Measurements from ENCODE around the gene MED16. TPM values are rescaled to one million over a fixed set of nuclear protein-coding genes. Genes with fewer than 3 reads are reported as not detected.
A peak's percentile ranks its signal among the peaks of the same experiment; 100 is the strongest.

Gene MED16
- total RNA-seq, 6 donors from 2014 or later: 33.5 to 110 (median 62.1) TPM

DNA sequence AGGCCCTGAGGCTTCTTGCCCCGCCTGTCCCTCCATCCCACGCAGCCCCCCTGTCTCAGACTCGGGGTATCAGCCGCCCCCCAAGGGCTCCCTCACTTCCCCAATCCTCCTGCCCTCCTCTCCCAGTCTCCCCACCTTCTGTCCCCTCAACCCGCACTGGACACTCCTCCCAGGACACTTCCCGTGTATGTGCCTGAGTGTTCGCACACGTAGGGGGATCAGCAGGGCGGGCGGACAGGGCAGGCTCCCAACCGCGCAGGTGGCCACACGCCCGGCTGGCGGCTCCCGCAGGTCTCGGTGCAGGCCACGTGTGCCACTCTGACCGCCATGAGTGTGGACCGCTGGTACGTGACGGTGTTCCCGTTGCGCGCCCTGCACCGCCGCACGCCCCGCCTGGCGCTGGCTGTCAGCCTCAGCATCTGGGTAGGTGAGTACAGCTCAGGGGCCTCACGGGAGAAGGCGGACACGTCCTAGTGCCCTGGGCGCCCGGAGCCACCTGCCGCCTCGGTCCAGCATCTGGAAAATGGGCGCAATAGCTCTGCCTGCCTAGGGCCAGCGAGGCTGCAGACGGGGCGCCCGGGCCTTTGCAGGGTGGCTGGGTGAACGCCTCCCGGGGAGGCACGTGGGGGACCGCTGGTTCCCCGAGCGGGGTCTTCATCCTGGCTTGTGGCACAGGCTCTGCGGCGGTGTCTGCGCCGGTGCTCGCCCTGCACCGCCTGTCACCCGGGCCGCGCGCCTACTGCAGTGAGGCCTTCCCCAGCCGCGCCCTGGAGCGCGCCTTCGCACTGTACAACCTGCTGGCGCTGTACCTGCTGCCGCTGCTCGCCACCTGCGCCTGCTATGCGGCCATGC, 26.4 kb upstream of the MED16 start:
- Histone ChIP-seq H3K4me1 (peaks cover 39 to 58% (median 41%) of the 10 kb centered on the region in 4 donors), H3K27me3 (peaks cover 3 to 45% (median 36%) of the 10 kb centered on the region in 4 donors), H3K36me3 (no peaks in the 10 kb centered on the region), H3K4me3 (peak overlapping the region in 3 of 4 donors; percentile 30 to 38 (median 36)), H3K27ac (no peak overlapping the region), H3K9me3 (no peaks in the 10 kb centered on the region)
- ATAC-seq (ENCODE audit: low FRiP score in 2 of 2) (no peak), DNase-seq (peak in 1 of 2 donors; percentile 88)
- TF ChIP-seq EP300 (IDR thresholded peaks at IDR 0.05): no peak
- 0 to 7% methylated on average over 3 to 39 of the region's 68 CpGs for WGBS, 2 donors

DNA sequence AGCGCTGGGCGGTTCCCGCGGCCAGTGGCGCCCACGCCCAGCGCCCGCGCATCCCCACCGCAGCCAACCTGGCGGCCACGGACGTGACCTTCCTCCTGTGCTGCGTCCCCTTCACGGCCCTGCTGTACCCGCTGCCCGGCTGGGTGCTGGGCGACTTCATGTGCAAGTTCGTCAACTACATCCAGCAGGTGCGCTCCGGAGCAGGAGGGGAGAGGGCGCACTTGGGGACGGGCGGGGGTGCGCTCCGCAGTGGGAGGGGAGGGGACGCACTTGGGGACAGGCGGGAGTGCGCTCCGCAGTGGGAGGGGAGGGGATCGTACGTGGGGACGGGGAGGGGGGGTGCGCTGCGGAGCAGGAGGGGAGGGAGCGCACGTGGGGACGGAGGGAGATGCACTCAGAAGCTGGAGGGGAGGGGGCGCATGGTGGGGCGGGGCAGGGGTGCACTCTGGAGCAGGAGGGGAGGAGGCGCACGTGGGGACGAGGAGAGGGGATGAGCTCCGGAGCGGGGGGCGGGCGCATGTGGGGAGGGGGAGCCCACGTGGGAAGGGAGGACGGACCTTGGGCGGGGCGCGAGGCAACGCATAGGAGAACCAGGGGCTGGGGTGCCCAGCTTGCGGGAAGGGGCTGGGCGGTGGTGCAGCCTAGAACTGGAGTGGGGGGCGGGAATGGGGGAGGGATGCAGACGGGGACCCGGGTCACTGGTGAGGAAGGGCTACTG, 25.7 kb upstream of the MED16 start:
- TF ChIP-seq POLR2AphosphoS5 (IDR thresholded peaks at IDR 0.05) (no peak), POLR2A (IDR thresholded peaks at IDR 0.05) (no peak), EP300 (IDR thresholded peaks at IDR 0.05) (no peak), CTCF (IDR thresholded peaks at IDR 0.05) (no peak)
- peak in 1 of 2 donors; percentile 78 for DNase-seq
- H3K9me3 ChIP-seq: no peaks in the 10 kb centered on the region
- H3K27me3 ChIP-seq: peaks cover 3 to 45% (median 36%) of the 10 kb centered on the region in 4 donors
- WGBS, 2 donors: 3 to 4% methylated on average over 12 to 30 of the region's 58 CpGs
- H3K4me3 ChIP-seq: no peak overlapping the region
- H3K4me1 ChIP-seq: peaks cover 38 to 54% (median 40%) of the 10 kb centered on the region in 4 donors
- H3K36me3 ChIP-seq: no peaks in the 10 kb centered on the region
- no peak overlapping the region for H3K27ac ChIP-seq
- ATAC-seq (ENCODE audit: low FRiP score in 2 of 2): no peak

- Histone ChIP-seq H3K4me3 (peak overlapping the region in 2 of 4 donors; percentile 22 to 43), H3K27ac (no peak overlapping the region), H3K36me3 (no peaks in the 10 kb centered on the region), H3K4me1 (peaks cover 39 to 56% (median 42%) of the 10 kb centered on the region in 4 donors), H3K27me3 (peaks cover 3 to 45% (median 36%) of the 10 kb centered on the region in 4 donors), H3K9me3 (no peaks in the 10 kb centered on the region)
- TF ChIP-seq EP300 (IDR thresholded peaks at IDR 0.05): no peak
- TF ChIP-seq CTCF (IDR thresholded peaks at IDR 0.05): no peak
- DNase-seq: no peak
- 0% methylated on average over 11 of the region's 12 CpGs; no CpG with 5 or more reads in 1 of the 2 donors for WGBS, 2 donors
- ATAC-seq (ENCODE audit: low FRiP score in 2 of 2): no peak
Measured at GRCh38 chr19:918152-918437, 25.1 kb upstream of the MED16 start.

GRCh38 chr19:917323-918151, 24.6 kb upstream of the MED16 start, which contains the start of gene KISS1R:
TSS of gene KISS1R (plus strand) at chr19:917333. CDS start at chr19:917503, 170 bp downstream.
- H3K27ac ChIP-seq: no peak within 1 kb of the TSS
- peak within 1 kb of the TSS in 3 of 4 donors; percentile 22 to 43 (median 36) for H3K4me3 ChIP-seq
- no peaks in the 10 kb centered on the region for H3K9me3 ChIP-seq
- 0 to 1% methylated on average over 2 to 33 of the region's 87 CpGs for WGBS, 2 donors
- H3K36me3 ChIP-seq: no peaks in the 10 kb centered on the region
- ATAC-seq (ENCODE audit: low FRiP score in 2 of 2): peak in 1 of 2 donors; percentile 2
- peaks cover 39 to 56% (median 42%) of the 10 kb centered on the region in 4 donors for H3K4me1 ChIP-seq
- peaks cover 3 to 45% (median 36%) of the 10 kb centered on the region in 4 donors for H3K27me3 ChIP-seq
- TF ChIP-seq EP300 (IDR thresholded peaks at IDR 0.05): no peak
- peak; percentile 19 to 74 (median 44) for TF ChIP-seq CTCF (IDR thresholded peaks at IDR 0.05)
- DNase-seq: peak; percentile 62 to 90
